Natural killer cell (primary cell): ENCODE measurements around the gene STAP1. TPM values are rescaled to one million over a fixed set of nuclear protein-coding genes. Genes with fewer than 3 reads are reported as not detected.

ENCODE experiments used
- ATAC-seq, 3 donors: fragments of 150-1000 bp in 2 of 3; fragments of 200-7000 bp in 1 of 3; cut with Tn5 transposase; 1 replicate in 1 of 3; 2 replicates in 2 of 3; pipeline ENCODE4 v1.10.0; 2021; ENCODE audit warnings: mild to moderate bottlenecking in 2 of 3, moderate library complexity in 2 of 3
- DNase-seq, 2 donors: peaks; one replicate each; pipeline versions ENCODE4 v3.0.0 to v3.0.0-alpha.2; 2013 to 2021; ENCODE audit warnings: mixed read lengths in 1 of 2
- H3K27ac ChIP-seq: one replicate; pipeline ENCODE4 v1.5.1; 2013; ENCODE audit warnings: mild to moderate bottlenecking, low read length
- H3K27me3 ChIP-seq: one replicate; pipeline ENCODE4 v1.6.1; 2013; ENCODE audit warnings: low read length; ENCODE audit not compliant: control insufficient read depth, insufficient read depth
- H3K36me3 ChIP-seq: one replicate; pipeline ENCODE4 v1.6.1; 2013; ENCODE audit warnings: low read length; ENCODE audit not compliant: control insufficient read depth, insufficient read depth
- H3K4me1 ChIP-seq: one replicate; pipeline ENCODE4 v1.6.1; 2013; ENCODE audit warnings: low read length; ENCODE audit not compliant: control insufficient read depth, insufficient read depth
- H3K4me3 ChIP-seq: one replicate; pipeline ENCODE4 v1.5.1; 2013; ENCODE audit warnings: low read length
- H3K9me3 ChIP-seq: one replicate; pipeline ENCODE4 v1.6.1; 2013; ENCODE audit warnings: low read length; ENCODE audit not compliant: control insufficient read depth, insufficient read depth
- H3K27ac Mint-ChIP-seq, 2 donors: one replicate each; pipeline ENCODE4 v1.8.0; 2022; ENCODE audit warnings: mild to moderate bottlenecking in 2 of 2, mixed read lengths in 2 of 2, moderate library complexity in 1 of 2
- H3K27me3 Mint-ChIP-seq, 2 donors: one replicate each; pipeline ENCODE4 v1.8.0; 2022; ENCODE audit warnings: low read depth in 2 of 2, mixed read lengths in 2 of 2
- H3K36me3 Mint-ChIP-seq: one replicate; pipeline ENCODE4 v1.8.0; 2022; ENCODE audit warnings: mixed read lengths
- H3K4me1 Mint-ChIP-seq, 2 donors: one replicate each; pipeline ENCODE4 v1.8.0; 2022; ENCODE audit warnings: mixed read lengths in 2 of 2
- H3K4me3 Mint-ChIP-seq: one replicate; pipeline ENCODE4 v1.8.0; 2022; ENCODE audit warnings: mild to moderate bottlenecking, moderate library complexity, mixed read lengths
- H3K9me3 Mint-ChIP-seq, 2 donors: one replicate each; pipeline ENCODE4 v1.8.0; 2022; ENCODE audit warnings: mixed read lengths in 2 of 2
- WGBS: methylation state at CpG from one replicate; pipeline ENCODE4 v1.1.7; 2013; ENCODE audit warnings: missing lambda C conversion rate; ENCODE audit not compliant: insufficient coverage; 5-methylcytosine and 5-hydroxymethylcytosine counted together
- intact Hi-C: fragments of 100-400 bp; cut with micrococcal nuclease; formaldehyde crosslinking; loops from one replicate; pipeline ENCODE4 v1.14.2; 2022
- total RNA-seq, 4 donors: library from RNA; stranded (reverse); fragments of 120-200 nt in 1 of 4; gene quantifications; one replicate each; pipeline versions ENCODE4 v1.2.3 to v1.2.4, GENCODE V29; 2013 to 2022
- TF ChIP-seq, protein P1 (sequence below): fragments of 200-600 bp; IDR thresholded peaks from one replicate; pipeline ENCODE4 v1.8.0; 2022; ENCODE audit warnings: antibody characterized with exemption

Gene STAP1, protein sequence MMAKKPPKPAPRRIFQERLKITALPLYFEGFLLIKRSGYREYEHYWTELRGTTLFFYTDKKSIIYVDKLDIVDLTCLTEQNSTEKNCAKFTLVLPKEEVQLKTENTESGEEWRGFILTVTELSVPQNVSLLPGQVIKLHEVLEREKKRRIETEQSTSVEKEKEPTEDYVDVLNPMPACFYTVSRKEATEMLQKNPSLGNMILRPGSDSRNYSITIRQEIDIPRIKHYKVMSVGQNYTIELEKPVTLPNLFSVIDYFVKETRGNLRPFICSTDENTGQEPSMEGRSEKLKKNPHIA
- 10 to 100 TPM; 11.3 to 11.4 (median 11.4) TPM for total RNA-seq
- total RNA-seq (2013), result 67.5 TPM

DNA sequence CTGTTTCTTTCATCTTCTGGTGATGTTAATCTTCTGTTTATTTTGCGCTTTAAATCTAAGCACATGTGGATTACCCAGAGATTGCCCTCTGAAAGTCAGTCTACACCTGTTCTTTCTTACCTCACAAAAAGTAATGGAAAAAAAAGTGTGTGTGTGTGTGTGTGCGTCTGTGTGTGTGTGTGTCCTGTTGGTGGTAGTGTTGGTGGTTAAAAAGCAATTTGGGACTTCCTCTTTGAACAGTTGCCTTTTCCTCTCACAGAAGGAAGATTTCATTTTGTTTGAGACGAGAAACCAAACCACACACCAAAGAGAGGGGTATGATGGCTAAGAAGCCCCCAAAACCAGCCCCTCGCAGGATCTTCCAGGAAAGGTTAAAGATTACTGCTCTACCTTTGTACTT is at the start of gene STAP1:
TSS of gene STAP1 (plus strand) at position 235 of the 400 bp plus-strand sequence. CDS start at position 318, 83 bp downstream.
- TF ChIP-seq, protein P1, sequence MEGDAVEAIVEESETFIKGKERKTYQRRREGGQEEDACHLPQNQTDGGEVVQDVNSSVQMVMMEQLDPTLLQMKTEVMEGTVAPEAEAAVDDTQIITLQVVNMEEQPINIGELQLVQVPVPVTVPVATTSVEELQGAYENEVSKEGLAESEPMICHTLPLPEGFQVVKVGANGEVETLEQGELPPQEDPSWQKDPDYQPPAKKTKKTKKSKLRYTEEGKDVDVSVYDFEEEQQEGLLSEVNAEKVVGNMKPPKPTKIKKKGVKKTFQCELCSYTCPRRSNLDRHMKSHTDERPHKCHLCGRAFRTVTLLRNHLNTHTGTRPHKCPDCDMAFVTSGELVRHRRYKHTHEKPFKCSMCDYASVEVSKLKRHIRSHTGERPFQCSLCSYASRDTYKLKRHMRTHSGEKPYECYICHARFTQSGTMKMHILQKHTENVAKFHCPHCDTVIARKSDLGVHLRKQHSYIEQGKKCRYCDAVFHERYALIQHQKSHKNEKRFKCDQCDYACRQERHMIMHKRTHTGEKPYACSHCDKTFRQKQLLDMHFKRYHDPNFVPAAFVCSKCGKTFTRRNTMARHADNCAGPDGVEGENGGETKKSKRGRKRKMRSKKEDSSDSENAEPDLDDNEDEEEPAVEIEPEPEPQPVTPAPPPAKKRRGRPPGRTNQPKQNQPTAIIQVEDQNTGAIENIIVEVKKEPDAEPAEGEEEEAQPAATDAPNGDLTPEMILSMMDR, result no peak
- Mint-ChIP-seq H3K4me1 (peaks cover 32 to 38% of the 10 kb centered on the region in 2 donors), H3K4me3 (peak within 1 kb of the TSS; percentile 94), H3K27me3 (peaks cover 0 to 3% of the 10 kb centered on the region in 2 donors), H3K36me3 (no peaks in the 10 kb centered on the region), H3K9me3 (no peaks in the 10 kb centered on the region), H3K27ac (peak within 1 kb of the TSS; percentile 89 to 95)
- WGBS, result no CpG with 5 or more reads among the region's 4 CpGs
- no peaks in the 10 kb centered on the region for H3K9me3 ChIP-seq
- DNase-seq (peak in 1 of 2 donors; percentile 61), ATAC-seq (peak; percentile 78 to 86 (median 83))
- H3K36me3 ChIP-seq, result no peaks in the 10 kb centered on the region
- peak within 1 kb of the TSS; percentile 68 for H3K27ac ChIP-seq
- H3K4me3 ChIP-seq, result peak within 1 kb of the TSS; percentile 70
- no peaks in the 10 kb centered on the region for H3K27me3 ChIP-seq
- no peaks in the 10 kb centered on the region for H3K4me1 ChIP-seq
- intact Hi-C loops, result no loop called here

DNA sequence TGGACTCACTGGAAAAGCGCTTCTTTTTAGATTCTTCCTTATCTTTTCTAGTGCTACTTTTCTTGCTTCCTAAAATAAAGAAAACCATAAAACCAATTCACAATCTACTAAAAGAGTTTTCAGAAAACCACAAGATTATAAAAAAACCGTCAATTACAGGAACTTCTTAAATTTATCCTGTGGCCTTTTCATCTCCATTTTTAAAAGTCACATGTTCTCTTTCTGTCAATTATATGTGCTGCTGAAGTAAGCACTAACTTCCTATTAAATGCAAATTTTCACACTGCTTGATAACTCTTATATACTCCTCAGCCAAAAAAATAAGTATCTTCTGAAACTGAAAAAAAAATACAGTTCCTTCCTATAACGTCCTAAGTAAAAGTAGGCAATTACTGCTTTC is 46.0 kb upstream of the STAP1 start:
- Mint-ChIP-seq H3K9me3 (no peaks in the 10 kb centered on the region), H3K4me1 (peaks cover 14 to 27% of the 10 kb centered on the region in 2 donors), H3K27ac (peak overlapping the region; percentile 0 to 41), H3K36me3 (peaks cover 26% of the 10 kb centered on the region), H3K27me3 (no peaks in the 10 kb centered on the region), H3K4me3 (no peak overlapping the region)
- Histone ChIP-seq H3K27ac (no peak overlapping the region), H3K36me3 (peaks cover 80% of the 10 kb centered on the region), H3K27me3 (no peaks in the 10 kb centered on the region), H3K4me3 (no peak overlapping the region), H3K9me3 (no peaks in the 10 kb centered on the region), H3K4me1 (no peaks in the 10 kb centered on the region)
- no peak for DNase-seq
- TF ChIP-seq, protein P1, result no peak
- no peak for ATAC-seq
- intact Hi-C loops, result no loop called here
- 69% methylated on average over 2 of the region's 3 CpGs for WGBS

DNA sequence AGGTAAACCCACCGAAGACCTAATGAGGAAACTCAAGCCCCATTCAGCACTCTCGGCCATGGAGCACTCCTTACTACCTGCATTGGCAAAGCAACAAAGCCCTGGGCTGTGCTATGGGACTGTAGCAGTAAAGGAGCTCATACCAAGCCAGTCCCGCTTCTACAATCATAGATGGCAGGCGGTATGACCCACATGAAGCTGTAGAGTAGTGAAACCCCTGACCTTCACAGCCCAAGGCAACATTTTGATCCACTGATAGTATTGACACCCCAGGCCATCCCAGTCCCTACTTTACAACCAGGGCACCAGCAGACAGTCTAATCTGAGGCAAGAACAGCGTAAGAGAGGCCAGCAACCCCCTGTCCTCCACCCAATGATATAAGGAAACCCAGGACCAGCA is 38.4 kb upstream of the STAP1 start:
- no peak overlapping the region for H3K4me3 Mint-ChIP-seq
- H3K4me1 ChIP-seq, result peaks cover 4% of the 10 kb centered on the region
- H3K4me3 ChIP-seq, result no peak overlapping the region
- intact Hi-C loops, result no loop called here
- ATAC-seq (no peak), DNase-seq (no peak)
- peaks cover 4% of the 10 kb centered on the region for H3K9me3 ChIP-seq
- TF ChIP-seq, protein P1, result no peak
- no peaks in the 10 kb centered on the region for H3K27me3 ChIP-seq
- peaks cover 7% of the 10 kb centered on the region for H3K36me3 Mint-ChIP-seq
- H3K4me1 Mint-ChIP-seq, result peaks cover 45 to 55% of the 10 kb centered on the region in 2 donors
- peaks cover 0 to 2% of the 10 kb centered on the region in 2 donors for H3K9me3 Mint-ChIP-seq
- peaks cover 31% of the 10 kb centered on the region for H3K36me3 ChIP-seq
- H3K27ac Mint-ChIP-seq, result no peak overlapping the region
- H3K27me3 Mint-ChIP-seq, result no peaks in the 10 kb centered on the region
- H3K27ac ChIP-seq, result no peak overlapping the region
- WGBS, result 97% methylated on average over 5 of the region's 5 CpGs
